HCT116 (cell line): ENCODE data around the gene HELLS.

Experiments
- CTCF ChIP-seq, 3 experiments: fragments of 200-600 bp in 1 of 3; sonication (generic) in 1 of 3; IDR thresholded peaks in 2 of 3; conservative IDR thresholded peaks in 1 of 3; 2 replicates each; pipeline ENCODE4 v1.5.1; 2012 to 2017; ENCODE audit warnings: low read depth in 2 of 3, low read length in 2 of 3, antibody characterized with exemption in 1 of 3, borderline replicate concordance in 1 of 3, control low read depth in 1 of 3, mild to moderate bottlenecking in 1 of 3, mixed read lengths in 1 of 3, mixed run types in 1 of 3, moderate library complexity in 1 of 3; ENCODE audit not compliant: insufficient read depth in 1 of 3
- JUND ChIP-seq: IDR thresholded peaks from 2 replicates; pipeline ENCODE4 v1.6.1; 2012
- MAX ChIP-seq: IDR thresholded peaks from 2 replicates; pipeline ENCODE4 v1.6.1; 2012
- POLR2A ChIP-seq: IDR thresholded peaks from 2 replicates; pipeline ENCODE4 v1.7.0; 2011; ENCODE audit warnings: borderline replicate concordance; ENCODE audit not compliant: insufficient read depth, insufficient read length; ENCODE audit errors: extremely low read depth
- RAD21 ChIP-seq: IDR thresholded peaks from 2 replicates; pipeline ENCODE4 v1.6.1; 2012; ENCODE audit warnings: low read depth, mild to moderate bottlenecking
- REST ChIP-seq: IDR thresholded peaks from 2 replicates; pipeline ENCODE4 v1.6.1; 2012; ENCODE audit warnings: low read depth
- SIN3A ChIP-seq: IDR thresholded peaks from 2 replicates; pipeline ENCODE4 v1.6.1; 2012; ENCODE audit warnings: low read depth
- TCF7L2 ChIP-seq: IDR thresholded peaks from 2 replicates; pipeline ENCODE4 v1.7.0; 2011; ENCODE audit warnings: borderline replicate concordance, inconsistent platforms; ENCODE audit not compliant: insufficient read depth, insufficient read length; ENCODE audit errors: extremely low read depth
- ZFX ChIP-seq: fragments of 450-650 bp; IDR thresholded peaks from 2 replicates; pipeline ENCODE4 v1.6.1; 2017
- ZNF274 ChIP-seq: fragments of 200-500 bp; sonication (Bioruptor generic); IDR thresholded peaks from 2 replicates; pipeline ENCODE4 v1.6.1; 2014; ENCODE audit warnings: mild to moderate bottlenecking, low read depth, low read length, inconsistent platforms

- TF ChIP-seq CTCF (IDR thresholded peaks at IDR 0.05 in 2 of 3, conservative IDR thresholded peaks at IDR 0.05 in 1 of 3; ENCODE audit: borderline replicate concordance in 1 of 3, insufficient read depth in 1 of 3, low read depth in 2 of 3, low read length in 2 of 3) (no peak), POLR2A (no peak), SIN3A (no peak), REST (no peak), RAD21 (no peak), MAX (no peak), JUND (no peak), ZNF274 (no peak), ZFX (no peak), TCF7L2 (no peak)
These were observed 99.7 kb downstream of the HELLS start for GRCh38 chr10:94645285-94645684.
